ENCODE measurements around the gene SOWAHD.

DNA sequence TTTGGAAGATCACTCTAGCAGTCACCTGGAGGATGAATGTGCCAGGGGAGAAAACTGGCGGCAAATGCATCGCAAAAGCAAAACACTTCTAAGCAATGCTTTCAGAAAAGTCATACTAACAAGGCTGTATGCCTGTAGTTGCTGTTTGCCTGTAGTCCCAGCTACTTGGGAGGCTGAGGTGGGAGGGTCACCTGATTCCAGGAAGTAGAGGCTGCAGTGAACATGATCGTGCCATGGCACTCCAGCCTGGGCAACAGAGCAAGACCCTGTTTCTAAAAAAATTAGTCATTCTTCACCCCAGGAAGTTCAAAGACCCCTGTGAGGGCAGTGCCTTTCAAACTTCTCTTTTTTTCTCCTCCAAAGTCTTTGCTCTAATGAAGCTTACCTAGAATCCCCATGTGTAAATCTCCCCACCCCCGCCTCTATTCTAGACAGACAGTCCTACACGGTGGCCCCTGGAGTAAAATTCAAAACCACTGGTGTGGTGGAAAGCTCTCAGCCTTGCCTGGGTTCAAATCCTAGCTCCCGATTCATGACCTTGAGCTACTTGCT lies 5.5 kb downstream of the SOWAHD start:
- no peak for TF ChIP-seq POLR2A (IDR thresholded peaks at IDR 0.05)
- TF ChIP-seq POLR2AphosphoS5 (IDR thresholded peaks at IDR 0.05) = no peak
